ENCODE measurements around the gene SMIM45.

The SMIM45 gene

GRCh38 chr22:41904450-41905410, 47.2 kb upstream of the SMIM45 start:
- no peak for TF ChIP-seq CREB1 (IDR thresholded peaks at IDR 0.05)
- TF ChIP-seq TAF7 (optimal IDR thresholded peaks at IDR 0.05; ENCODE audit: borderline replicate concordance, low read depth, low read length): no peak
- no peak for TF ChIP-seq SIN3A (conservative IDR thresholded peaks at IDR 0.05 in 1 of 2, IDR thresholded peaks at IDR 0.05 in 1 of 2; ENCODE audit: low read depth in 1 of 2, low read length in 2 of 2)
- TF ChIP-seq NRF1 (IDR thresholded peaks at IDR 0.05; ENCODE audit: low read depth, low read length): no peak
- TF ChIP-seq KDM5A (IDR thresholded peaks at IDR 0.05; ENCODE audit: low read length): no peak
- Histone ChIP-seq H3K79me2 (ENCODE audit: control insufficient read depth in 1 of 2, insufficient read depth in 2 of 2, low read length in 2 of 2) (no peaks in the 10 kb centered on the region), H4K91ac (replicated peaks; ENCODE audit: insufficient read length, low read length) (no peak overlapping the region), H3K79me1 (ENCODE audit: low read depth, low read length) (no peaks in the 10 kb centered on the region), H3K18ac (ENCODE audit: extremely low read depth, low read length) (no peak overlapping the region), H3K9ac (replicated peaks in 1 of 4; ENCODE audit: extremely low read depth in 1 of 4, low read depth in 3 of 4, low read length in 3 of 4) (no peak overlapping the region), H3K36me3 (ENCODE audit: control insufficient read depth in 2 of 4, insufficient read depth in 4 of 4, low read length in 3 of 4) (peaks cover 21 to 48% (median 34%) of the 10 kb centered on the region in 4 experiments), H3K4me3 (ENCODE audit: extremely low read depth in 1 of 4, insufficient read depth in 2 of 4, low read depth in 3 of 4, low read length in 4 of 4) (no peak overlapping the region), H2AFZ (ENCODE audit: low read length) (no peak overlapping the region), H4K5ac (ENCODE audit: insufficient read length, low read depth, low read length) (no peak overlapping the region), H3K4me1 (replicated peaks in 1 of 4; ENCODE audit: control insufficient read depth in 3 of 4, insufficient read depth in 4 of 4, low read length in 3 of 4) (peaks cover 0 to 15% (median 4%) of the 10 kb centered on the region in 4 experiments; a peak in 3 of 7 replicates), H3K23me2 (ENCODE audit: low read depth, low read length) (peaks cover 2% of the 10 kb centered on the region; the same call in 1 of the 2 replicates), H3K9me3 (ENCODE audit: insufficient read depth in 2 of 2, low read depth in 1 of 2, low read length in 1 of 2) (no peaks in the 10 kb centered on the region), H3K56ac (replicated peaks; ENCODE audit: insufficient read length, low read depth, low read length) (no peak overlapping the region), H3K27ac (ENCODE audit: low read depth, low read length) (no peak overlapping the region), H3K4ac (replicated peaks; ENCODE audit: insufficient read length, low read depth, low read length) (no peak overlapping the region), H2AK5ac (ENCODE audit: low read depth, low read length) (no peak overlapping the region), H2BK12ac (ENCODE audit: low read depth, low read length) (no peak overlapping the region), H3K27me3 (replicated peaks in 1 of 4; ENCODE audit: control insufficient read depth in 3 of 4, extremely low read depth in 1 of 4, insufficient read depth in 3 of 4, low read length in 3 of 4) (peaks cover 7 to 15% (median 11%) of the 10 kb centered on the region in 4 experiments), H2BK5ac (ENCODE audit: low read depth, low read length) (no peak overlapping the region), H2BK20ac (ENCODE audit: low read length) (no peak overlapping the region), H4K20me1 (replicated peaks in 1 of 2; ENCODE audit: control insufficient read depth in 1 of 2, insufficient read depth in 2 of 2, low read length in 2 of 2) (peaks cover 15 to 27% of the 10 kb centered on the region in 2 experiments), H3K4me2 (ENCODE audit: insufficient read depth in 1 of 2, low read depth in 2 of 2, low read length in 2 of 2) (no peak overlapping the region), H4K8ac (ENCODE audit: extremely low read depth, insufficient read depth, low read length) (no peak overlapping the region), H2BK15ac (ENCODE audit: low read length) (no peak overlapping the region), H3K14ac (ENCODE audit: insufficient read length) (no peak overlapping the region), H2BK120ac (replicated peaks; ENCODE audit: low read depth, low read length) (no peak overlapping the region), H3K23ac (ENCODE audit: insufficient read length) (no peak overlapping the region)
- DNase-seq (ENCODE audit: low read depth in 1 of 2, low spot score in 2 of 2) (no peak), FAIRE-seq (no peak)
- ChIA-PET CTCF (ENCODE audit: partially characterized antibody) (interaction anchor here (0.8 to 2.8 kb wide), 8 partner anchors 11 to 46 kb away, joined by 3 to 11 read pairs (median 4); partner anchors contain the start of gene CENPM), POLR2A (ENCODE audit: partially characterized antibody) (interaction anchor here (1.0 to 1.9 kb wide), 3 partner anchors 11 to 237 kb away, joined by 3 to 6 read pairs (median 5); no protein-coding TSS in a partner anchor)
- 85% methylated on average over 24 of the region's 24 CpGs; no CpG with 5 or more reads in 1 of the 2 experiments for WGBS, 2 experiments (ENCODE audit: extremely low coverage in 1 of 2, insufficient coverage in 1 of 2, insufficient read length in 1 of 2, insufficient replicate concordance in 2 of 2, low coverage in 1 of 2, low lambda C conversion rate in 2 of 2, missing lambda C conversion rate in 1 of 2)

Data from H1 (cell line).